Endothelial cell of umbilical vein (primary cell): ENCODE data around the gene CREB3L2. TPM values are rescaled to one million over a fixed set of nuclear protein-coding genes. Genes with fewer than 3 reads are reported as not detected.

Experiments
- BruUV-seq: library from RNA; stranded (reverse); fragments of 400-500 nt; replicated peaks from 2 replicates; lab custom pipeline; 2021; lab: Mats Ljungman, UMichigan
- CTCF ChIA-PET: fragments of 300-600, 350-600 bp; sonication (Branson Sonifier 250); formaldehyde crosslinking; loops from one replicate; lab custom pipeline; 2021; ENCODE audit warnings: antibody characterized with exemption, inconsistent platforms; lab: Charles Lee
- POLR2A ChIA-PET: fragments of 300-600, 350-600 bp; sonication (Branson Sonifier 250); formaldehyde crosslinking; loops from one replicate; lab custom pipeline; 2021; ENCODE audit warnings: antibody characterized with exemption, inconsistent platforms; lab: Charles Lee
- DNase-seq: peaks from one replicate; pipeline ENCODE4 v3.0.0-alpha.2; 2011; ENCODE audit warnings: low read depth, low spot score
- FAIRE-seq: peaks from 2 replicates; lab custom pipeline; 2011; peaks lifted over from hg19 to GRCh38; lab: Jason Lieb, UNC
- H2AFZ ChIP-seq: 2 replicates; pipeline ENCODE4 v1.6.0; 2012; ENCODE audit warnings: low read depth, low read length, control low read depth, inconsistent platforms
- H3K27ac ChIP-seq: 2 replicates; pipeline ENCODE4 v1.5.1; 2011; ENCODE audit warnings: low read depth, mild to moderate bottlenecking, control low read depth, low read length, moderate library complexity; ENCODE audit not compliant: insufficient read depth
- H3K27me3 ChIP-seq, 2 experiments: 2 replicates each; pipeline versions ENCODE4 v1.6.0 to v1.6.1; 2011; ENCODE audit warnings: low read length in 2 of 2, mixed read lengths in 1 of 2; ENCODE audit not compliant: control insufficient read depth in 2 of 2, insufficient read depth in 2 of 2
- H3K36me3 ChIP-seq, 2 experiments: 2 replicates in 1 of 2; 3 replicates in 1 of 2; pipeline ENCODE4 v1.5.1; 2011; ENCODE audit warnings: low read length in 2 of 2, mild to moderate bottlenecking in 1 of 2, moderate library complexity in 1 of 2; ENCODE audit not compliant: control insufficient read depth in 2 of 2, insufficient read depth in 2 of 2; ENCODE audit errors: extremely low read depth in 1 of 2
- H3K4me1 ChIP-seq: 3 replicates; pipeline ENCODE4 v1.5.1; 2011; ENCODE audit warnings: mild to moderate bottlenecking, low read length; ENCODE audit not compliant: control insufficient read depth, insufficient read depth; ENCODE audit errors: extremely low read depth
- H3K4me2 ChIP-seq: 2 replicates; pipeline ENCODE4 v1.6.1; 2011; ENCODE audit warnings: low read length, control low read depth, mixed read lengths; ENCODE audit not compliant: insufficient read depth
- H3K4me3 ChIP-seq, 3 experiments: fragments of 200-600 bp in 1 of 3; sonication (generic), shearing (Covaris generic) in 1 of 3; replicated peaks in 1 of 3; 2 replicates each; pipeline ENCODE4 v1.5.1; 2011 to 2016; ENCODE audit warnings: control low read depth in 3 of 3, low read length in 3 of 3, mild to moderate bottlenecking in 2 of 3, inconsistent platforms in 1 of 3, low read depth in 1 of 3, moderate library complexity in 1 of 3; ENCODE audit not compliant: insufficient read depth in 1 of 3
- H3K79me2 ChIP-seq: 2 replicates; pipeline ENCODE4 v1.6.0; 2012; ENCODE audit warnings: low read length, inconsistent platforms; ENCODE audit not compliant: control insufficient read depth, insufficient read depth
- H3K9ac ChIP-seq: replicated peaks from 2 replicates; pipeline ENCODE3; 2011; ENCODE audit warnings: low read length, control low read depth; ENCODE audit not compliant: insufficient read depth; ENCODE audit errors: extremely low read depth
- H3K9me1 ChIP-seq: replicated peaks from 3 replicates; pipeline ENCODE4 v1.6.0; 2011; ENCODE audit warnings: mild to moderate bottlenecking, low read length; ENCODE audit not compliant: control insufficient read depth, insufficient read depth; ENCODE audit errors: extremely low read depth
- H3K9me3 ChIP-seq: replicated peaks from 2 replicates; pipeline ENCODE4 v1.5.1; 2012; ENCODE audit warnings: low read length, inconsistent platforms; ENCODE audit not compliant: control insufficient read depth, insufficient read depth
- H4K20me1 ChIP-seq: replicated peaks from 2 replicates; pipeline ENCODE3; 2011; ENCODE audit warnings: mild to moderate bottlenecking, low read length; ENCODE audit not compliant: control insufficient read depth, insufficient read depth; ENCODE audit errors: extremely low read depth
- EZH2 ChIP-seq: IDR thresholded peaks from 2 replicates; pipeline ENCODE4 v1.6.1; 2012; ENCODE audit warnings: borderline replicate concordance, low read depth, mild to moderate bottlenecking, moderate library complexity, low read length, inconsistent platforms; ENCODE audit not compliant: severe bottlenecking
- FOS ChIP-seq: IDR thresholded peaks from 2 replicates; pipeline ENCODE4 v1.6.1; 2011; ENCODE audit warnings: mild to moderate bottlenecking, low read length, moderate library complexity, borderline replicate concordance; ENCODE audit not compliant: insufficient read depth
- GATA2 ChIP-seq: IDR thresholded peaks from 2 replicates; pipeline ENCODE4 v1.7.0; 2011; ENCODE audit warnings: low read depth, mild to moderate bottlenecking, moderate library complexity, mixed read lengths, low read length; ENCODE audit not compliant: insufficient read length, insufficient read depth
- JUN ChIP-seq: IDR thresholded peaks from 2 replicates; pipeline ENCODE4 v1.6.1; 2011; ENCODE audit warnings: borderline replicate concordance, low read depth; ENCODE audit not compliant: insufficient read length, insufficient read depth
- MYC ChIP-seq: IDR thresholded peaks from one replicate; pipeline ENCODE4 v1.6.1; 2011; ENCODE audit warnings: mild to moderate bottlenecking, low read depth, low read length
- POLR2A ChIP-seq: IDR thresholded peaks from 2 replicates; pipeline ENCODE4 v1.6.1; 2012; ENCODE audit warnings: low read depth, mild to moderate bottlenecking, control low read depth, low read length
- POLR2AphosphoS5 ChIP-seq: IDR thresholded peaks from 2 replicates; pipeline ENCODE4 v1.6.1; 2012; ENCODE audit warnings: low read depth, mild to moderate bottlenecking, control low read depth, low read length, moderate library complexity; ENCODE audit not compliant: insufficient read depth
- dilution Hi-C: fragments of 300-500 bp; cut with MboI; formaldehyde crosslinking; loops from one replicate; pipeline ENCODE4 v1.15.0; 2019; ENCODE audit warnings: low sequenced_read_pairs; ENCODE audit not compliant: extremely low pct_ligation_motif_present
- intact Hi-C: fragments of 100-400 bp; cut with micrococcal nuclease; formaldehyde crosslinking; loops from one replicate; pipeline ENCODE4 v1.10.0; 2022
- polyA plus RNA-seq, 4 experiments: library from polyadenylated mRNA; depleted of rRNA in 3 of 4; stranded (reverse) in 3 of 4; unstranded in 1 of 4; fragments of >200 nt; gene quantifications; 2 replicates each; pipeline versions ENCODE4 v1.2.1 to v1.2.3, GENCODE V29; 2011 to 2012; ENCODE audit warnings: missing spikeins in 1 of 4
- total RNA-seq: library from RNA; stranded (reverse); gene quantifications from 2 replicates; pipeline ENCODE4 v1.2.3, GENCODE V29; 2021
- TF ChIP-seq, protein P1 (sequence below), 2 donors: IDR thresholded peaks; 1 replicate in 1 of 2; 2 replicates in 1 of 2; pipeline ENCODE4 v1.5.1; 2011; ENCODE audit warnings: low read length in 2 of 2, mild to moderate bottlenecking in 2 of 2, moderate library complexity in 2 of 2, control low read depth in 1 of 2, inconsistent platforms in 1 of 2, low read depth in 1 of 2; ENCODE audit not compliant: insufficient read depth in 1 of 2; ENCODE audit errors: extremely low read depth in 1 of 2
- TF ChIP-seq, protein P2 (sequence below): IDR thresholded peaks from 2 replicates; pipeline ENCODE4 v1.6.1; 2011; ENCODE audit not compliant: insufficient read depth, insufficient read length

The CREB3L2 gene
- total and polyA plus RNA-seq, 2 donors (not counting 3 experiments of a cell fraction or from before 2014, with no cell fraction given) = 32.1 to 93.4 TPM

DNA sequence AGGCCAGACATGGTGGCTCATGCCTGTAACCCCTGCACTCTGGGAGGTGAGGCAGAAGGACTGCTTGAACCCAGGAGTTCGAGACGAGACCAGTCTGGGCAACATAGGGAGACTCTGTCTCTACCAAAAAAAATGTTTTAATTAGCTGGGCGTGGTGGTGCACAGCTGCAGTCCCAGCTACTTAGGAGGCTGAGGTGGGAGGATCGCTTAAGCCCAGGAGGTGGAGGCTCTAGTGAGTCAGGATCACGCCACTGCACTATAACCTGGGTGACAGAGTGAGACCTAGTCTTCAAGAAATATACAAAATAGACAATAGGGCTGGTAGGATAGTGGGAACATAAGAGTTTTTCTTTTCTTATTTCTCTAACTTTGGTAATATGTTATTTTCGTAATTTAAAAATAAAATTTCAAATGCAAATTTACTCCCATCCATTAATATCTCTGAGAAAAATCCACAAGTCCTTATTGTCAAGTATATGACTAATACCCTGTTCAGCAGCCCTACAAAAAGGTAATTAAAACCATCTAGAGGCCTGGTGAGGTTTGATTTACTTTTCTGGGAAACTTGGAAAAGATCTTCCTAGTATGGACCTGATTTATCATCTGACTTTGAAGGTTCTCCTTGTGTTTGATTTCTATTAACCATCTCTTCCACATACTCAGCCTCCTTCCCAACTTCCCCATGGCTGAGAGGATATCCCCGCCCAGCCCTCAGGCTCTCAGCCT is 50.0 kb downstream of the CREB3L2 start:
- dilution Hi-C loops (no loop called here), intact Hi-C loops (no loop called here)
- peaks cover 0 to under 1% of the 10 kb centered on the region in 2 experiments for H3K36me3 ChIP-seq
- H3K27ac ChIP-seq = no peak overlapping the region
- no peaks in the 10 kb centered on the region for H3K27me3 ChIP-seq
- FAIRE-seq (no peak), DNase-seq (no peak)
- no peaks in the 10 kb centered on the region for H3K9me3 ChIP-seq
- POLR2A ChIA-PET = no interaction called here
- no peaks in the 10 kb centered on the region for H3K9me1 ChIP-seq
- H3K4me2 ChIP-seq = no peak overlapping the region
- peaks cover 3% of the 10 kb centered on the region for H3K4me1 ChIP-seq
- no peak overlapping the region for H3K9ac ChIP-seq
- no peak overlapping the region for H3K4me3 ChIP-seq
- no peaks in the 10 kb centered on the region for H4K20me1 ChIP-seq
- H3K79me2 ChIP-seq = peaks cover 61% of the 10 kb centered on the region
- no peak overlapping the region for H2AFZ ChIP-seq
- no TSS peak for BruUV-seq
- TF ChIP-seq GATA2 (no peak), POLR2AphosphoS5 (no peak), FOS (no peak), MYC (no peak), JUN (no peak), POLR2A (no peak), EZH2 (no peak)
- TF ChIP-seq, protein P1, sequence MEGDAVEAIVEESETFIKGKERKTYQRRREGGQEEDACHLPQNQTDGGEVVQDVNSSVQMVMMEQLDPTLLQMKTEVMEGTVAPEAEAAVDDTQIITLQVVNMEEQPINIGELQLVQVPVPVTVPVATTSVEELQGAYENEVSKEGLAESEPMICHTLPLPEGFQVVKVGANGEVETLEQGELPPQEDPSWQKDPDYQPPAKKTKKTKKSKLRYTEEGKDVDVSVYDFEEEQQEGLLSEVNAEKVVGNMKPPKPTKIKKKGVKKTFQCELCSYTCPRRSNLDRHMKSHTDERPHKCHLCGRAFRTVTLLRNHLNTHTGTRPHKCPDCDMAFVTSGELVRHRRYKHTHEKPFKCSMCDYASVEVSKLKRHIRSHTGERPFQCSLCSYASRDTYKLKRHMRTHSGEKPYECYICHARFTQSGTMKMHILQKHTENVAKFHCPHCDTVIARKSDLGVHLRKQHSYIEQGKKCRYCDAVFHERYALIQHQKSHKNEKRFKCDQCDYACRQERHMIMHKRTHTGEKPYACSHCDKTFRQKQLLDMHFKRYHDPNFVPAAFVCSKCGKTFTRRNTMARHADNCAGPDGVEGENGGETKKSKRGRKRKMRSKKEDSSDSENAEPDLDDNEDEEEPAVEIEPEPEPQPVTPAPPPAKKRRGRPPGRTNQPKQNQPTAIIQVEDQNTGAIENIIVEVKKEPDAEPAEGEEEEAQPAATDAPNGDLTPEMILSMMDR (IDR thresholded peaks at IDR 0.05; ENCODE audit: extremely low read depth in 1 of 2, insufficient read depth in 1 of 2, low read depth in 1 of 2, low read length in 2 of 2) = no peak
- TF ChIP-seq, protein P2, sequence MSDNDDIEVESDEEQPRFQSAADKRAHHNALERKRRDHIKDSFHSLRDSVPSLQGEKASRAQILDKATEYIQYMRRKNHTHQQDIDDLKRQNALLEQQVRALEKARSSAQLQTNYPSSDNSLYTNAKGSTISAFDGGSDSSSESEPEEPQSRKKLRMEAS = no peak
- CTCF ChIA-PET = no interaction called here
